HEK293 (cell line): Measurements from ENCODE around the gene CDK5.
A peak's percentile ranks its signal among the peaks of the same experiment; 100 is the strongest.

ENCODE experiments used
- GLIS1 ChIP-seq: fragments of 450-650 bp; formaldehyde crosslinking; IDR thresholded peaks from 2 replicates; pipeline ENCODE4 v1.5.1; 2016; ENCODE audit warnings: missing biosample characterization, missing genetic modification characterization
- GLIS2 ChIP-seq: fragments of 450-650 bp; formaldehyde crosslinking; IDR thresholded peaks from 2 replicates; pipeline ENCODE4 v1.5.1; 2016; ENCODE audit warnings: missing biosample characterization, missing genetic modification characterization
- PRDM1 ChIP-seq: fragments of 450-650 bp; formaldehyde crosslinking; IDR thresholded peaks from 2 replicates; pipeline ENCODE4; 2016; ENCODE audit warnings: missing biosample characterization, missing genetic modification characterization
- SCRT2 ChIP-seq: fragments of 450-650 bp; formaldehyde crosslinking; IDR thresholded peaks from 2 replicates; pipeline ENCODE4 v1.5.1; 2016; ENCODE audit warnings: missing biosample characterization, missing genetic modification characterization
- SP3 ChIP-seq: fragments of 450-650 bp; formaldehyde crosslinking; IDR thresholded peaks from 2 replicates; pipeline ENCODE4 v1.5.1; 2016; ENCODE audit warnings: missing biosample characterization, missing genetic modification characterization
- ZFHX2 ChIP-seq: fragments of 450-650 bp; formaldehyde crosslinking; conservative IDR thresholded peaks from 2 replicates; pipeline ENCODE4 v1.5.1; 2016; ENCODE audit warnings: missing biosample characterization, missing genetic modification characterization
- ZFP37 ChIP-seq: fragments of 450-650 bp; formaldehyde crosslinking; IDR thresholded peaks from 2 replicates; pipeline ENCODE4 v1.5.1; 2016; ENCODE audit warnings: missing biosample characterization, missing genetic modification characterization
- ZIC2 ChIP-seq: fragments of 450-650 bp; formaldehyde crosslinking; IDR thresholded peaks from 2 replicates; pipeline ENCODE4 v1.5.1; 2016; ENCODE audit warnings: missing biosample characterization, missing genetic modification characterization
- ZNF16 ChIP-seq: fragments of 450-650 bp; formaldehyde crosslinking; IDR thresholded peaks from 2 replicates; pipeline ENCODE4 v1.5.1; 2016; ENCODE audit warnings: low read depth, missing biosample characterization, missing genetic modification characterization
- ZNF169 ChIP-seq: fragments of 450-650 bp; formaldehyde crosslinking; IDR thresholded peaks from 2 replicates; pipeline ENCODE4 v1.5.1; 2016; ENCODE audit warnings: missing biosample characterization, missing genetic modification characterization
- ZNF239 ChIP-seq: fragments of 450-650 bp; formaldehyde crosslinking; IDR thresholded peaks from 2 replicates; pipeline ENCODE4 v1.5.1; 2016; ENCODE audit warnings: missing biosample characterization, missing genetic modification characterization
- ZNF335 ChIP-seq: fragments of 450-650 bp; formaldehyde crosslinking; conservative IDR thresholded peaks from 2 replicates; pipeline ENCODE4 v1.5.1; 2016; ENCODE audit warnings: missing biosample characterization, missing genetic modification characterization
- ZNF350 ChIP-seq: fragments of 450-650 bp; formaldehyde crosslinking; IDR thresholded peaks from 2 replicates; pipeline ENCODE4 v1.5.0; 2017; ENCODE audit warnings: missing biosample characterization, mild to moderate bottlenecking, missing genetic modification characterization
- ZNF394 ChIP-seq: fragments of 450-650 bp; formaldehyde crosslinking; IDR thresholded peaks from 2 replicates; pipeline ENCODE4 v1.5.1; 2016; ENCODE audit warnings: missing biosample characterization, missing genetic modification characterization, mild to moderate bottlenecking, moderate library complexity, borderline replicate concordance
- ZNF423 ChIP-seq: fragments of 450-650 bp; formaldehyde crosslinking; IDR thresholded peaks from 2 replicates; pipeline ENCODE4 v1.5.1; 2016; ENCODE audit warnings: missing biosample characterization, missing genetic modification characterization
- ZNF555 ChIP-seq: fragments of 450-650 bp; formaldehyde crosslinking; conservative IDR thresholded peaks from 2 replicates; pipeline ENCODE4 v1.5.1; 2017; ENCODE audit warnings: missing biosample characterization, mild to moderate bottlenecking, missing genetic modification characterization, inconsistent platforms
- ZNF600 ChIP-seq: fragments of 450-650 bp; formaldehyde crosslinking; IDR thresholded peaks from 2 replicates; pipeline ENCODE4 v1.5.1; 2016; ENCODE audit warnings: missing biosample characterization, missing genetic modification characterization
- ZNF660 ChIP-seq: fragments of 450-650 bp; IDR thresholded peaks from 2 replicates; pipeline ENCODE4 v1.5.1; 2018; ENCODE audit warnings: missing biosample characterization, mild to moderate bottlenecking, missing genetic modification characterization
- TF ChIP-seq, protein P1 (sequence below): fragments of 450-650 bp; formaldehyde crosslinking; IDR thresholded peaks from 2 replicates; pipeline ENCODE4 v1.5.1; 2017; ENCODE audit warnings: missing biosample characterization, missing genetic modification characterization
- TF ChIP-seq, protein P2 (sequence below): fragments of 450-650 bp; formaldehyde crosslinking; IDR thresholded peaks from 2 replicates; pipeline ENCODE4 v1.5.1; 2017; ENCODE audit warnings: missing biosample characterization, missing genetic modification characterization
- TF ChIP-seq, protein P3 (sequence below): fragments of 450-650 bp; formaldehyde crosslinking; IDR thresholded peaks from 2 replicates; pipeline ENCODE4 v1.5.1; 2016; ENCODE audit warnings: missing biosample characterization, missing genetic modification characterization
- TF ChIP-seq, protein P4 (sequence below): fragments of 450-650 bp; formaldehyde crosslinking; IDR thresholded peaks from 2 replicates; pipeline ENCODE4 v1.5.1; 2016; ENCODE audit warnings: missing biosample characterization, missing genetic modification characterization
- TF ChIP-seq, protein P5 (sequence below): fragments of 450-650 bp; formaldehyde crosslinking; IDR thresholded peaks from 2 replicates; pipeline ENCODE4 v1.5.1; 2016; ENCODE audit warnings: missing biosample characterization, missing genetic modification characterization
- TF ChIP-seq, protein P6 (sequence below): fragments of 450-650 bp; formaldehyde crosslinking; IDR thresholded peaks from 2 replicates; pipeline ENCODE4 v1.5.1; 2016; ENCODE audit warnings: missing biosample characterization, missing genetic modification characterization
- TF ChIP-seq, protein P7 (sequence below): fragments of 450-650 bp; formaldehyde crosslinking; IDR thresholded peaks from 2 replicates; pipeline ENCODE4 v1.5.1; 2016; ENCODE audit warnings: missing biosample characterization, missing genetic modification characterization

The CDK5 gene

DNA sequence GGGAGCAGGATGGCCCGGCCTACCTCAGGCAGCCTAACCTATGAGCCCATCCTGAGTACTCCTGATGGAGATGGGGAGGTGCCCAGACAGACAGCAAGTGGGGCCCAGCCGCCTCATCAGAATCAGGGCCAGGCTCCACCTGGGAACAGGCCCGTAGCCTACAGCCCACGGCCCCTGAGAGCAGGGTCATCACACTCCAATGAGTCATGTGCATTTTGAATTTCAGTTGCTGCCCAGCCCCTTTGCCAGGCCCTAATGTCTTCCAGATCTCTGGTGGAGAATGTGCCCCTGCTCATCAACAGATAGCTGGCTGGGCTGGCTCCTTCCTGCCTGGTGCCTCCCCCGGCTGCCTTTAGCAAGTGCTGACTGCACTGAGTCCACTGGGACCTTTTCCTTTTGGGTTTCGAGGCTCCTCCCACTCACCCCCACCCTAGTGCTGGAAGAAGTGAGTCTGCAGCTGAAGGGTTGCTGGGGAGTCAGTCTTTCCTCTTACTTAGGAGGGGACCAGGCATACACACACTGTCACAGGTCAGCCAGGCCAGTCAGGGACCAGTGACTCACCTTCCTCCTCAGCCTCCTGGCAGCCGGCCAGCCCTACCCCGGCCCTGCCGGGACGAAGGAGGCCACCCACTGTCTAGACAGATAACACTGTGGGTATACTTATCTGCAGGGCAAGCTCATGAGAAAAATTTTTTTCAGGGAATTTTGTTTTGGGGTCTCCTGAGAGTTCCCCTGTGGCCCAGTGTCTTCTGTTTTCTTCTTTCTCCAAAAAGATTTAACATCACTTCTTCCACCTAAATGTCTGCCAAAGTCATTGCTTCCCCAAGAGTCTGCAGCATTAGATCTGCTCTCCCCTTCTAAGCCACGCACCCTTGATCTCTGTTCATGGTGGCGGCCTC, 18.5 kb downstream of the CDK5 start (continued):
- TF ChIP-seq ZNF335 (tag by site-specific recombination) (peak; percentile 89), SCRT2 (tag by site-specific recombination) (peak; percentile 89), ZIC2 (peak; percentile 57), GLIS2 (tag by site-specific recombination) (peak; percentile 42; the same call in 1 of the 2 replicates), ZNF239 (tag by site-specific recombination) (no peak), ZNF16 (tag by site-specific recombination) (no peak), PRDM1 (tag by site-specific recombination) (peak; percentile 34; the same call in 1 of the 2 replicates), ZNF600 (tag by site-specific recombination) (peak; percentile 77), GLIS1 (tag by site-specific recombination) (peak; percentile 71), ZNF169 (tag by site-specific recombination) (no peak), ZNF555 (no peak), ZNF660 (tag by site-specific recombination) (peak; percentile 84), ZNF350 (tag by site-specific recombination) (no peak), ZFHX2 (peak; percentile 69), SP3 (peak; percentile 38), ZNF394 (tag by site-specific recombination) (0 out of 2 replicates have a peak, but pooled peaks have one; percentile 16), ZFP37 (tag by site-specific recombination) (peak; percentile 56; the same call in 1 of the 2 replicates), ZNF423 (tag by site-specific recombination) (no peak)
- TF ChIP-seq, protein P1, sequence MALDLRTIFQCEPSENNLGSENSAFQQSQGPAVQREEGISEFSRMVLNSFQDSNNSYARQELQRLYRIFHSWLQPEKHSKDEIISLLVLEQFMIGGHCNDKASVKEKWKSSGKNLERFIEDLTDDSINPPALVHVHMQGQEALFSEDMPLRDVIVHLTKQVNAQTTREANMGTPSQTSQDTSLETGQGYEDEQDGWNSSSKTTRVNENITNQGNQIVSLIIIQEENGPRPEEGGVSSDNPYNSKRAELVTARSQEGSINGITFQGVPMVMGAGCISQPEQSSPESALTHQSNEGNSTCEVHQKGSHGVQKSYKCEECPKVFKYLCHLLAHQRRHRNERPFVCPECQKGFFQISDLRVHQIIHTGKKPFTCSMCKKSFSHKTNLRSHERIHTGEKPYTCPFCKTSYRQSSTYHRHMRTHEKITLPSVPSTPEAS (tag by site-specific recombination), result peak; percentile 68
- TF ChIP-seq, protein P2, sequence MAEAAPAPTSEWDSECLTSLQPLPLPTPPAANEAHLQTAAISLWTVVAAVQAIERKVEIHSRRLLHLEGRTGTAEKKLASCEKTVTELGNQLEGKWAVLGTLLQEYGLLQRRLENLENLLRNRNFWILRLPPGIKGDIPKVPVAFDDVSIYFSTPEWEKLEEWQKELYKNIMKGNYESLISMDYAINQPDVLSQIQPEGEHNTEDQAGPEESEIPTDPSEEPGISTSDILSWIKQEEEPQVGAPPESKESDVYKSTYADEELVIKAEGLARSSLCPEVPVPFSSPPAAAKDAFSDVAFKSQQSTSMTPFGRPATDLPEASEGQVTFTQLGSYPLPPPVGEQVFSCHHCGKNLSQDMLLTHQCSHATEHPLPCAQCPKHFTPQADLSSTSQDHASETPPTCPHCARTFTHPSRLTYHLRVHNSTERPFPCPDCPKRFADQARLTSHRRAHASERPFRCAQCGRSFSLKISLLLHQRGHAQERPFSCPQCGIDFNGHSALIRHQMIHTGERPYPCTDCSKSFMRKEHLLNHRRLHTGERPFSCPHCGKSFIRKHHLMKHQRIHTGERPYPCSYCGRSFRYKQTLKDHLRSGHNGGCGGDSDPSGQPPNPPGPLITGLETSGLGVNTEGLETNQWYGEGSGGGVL (tag by site-specific recombination), result peak; percentile 67
- TF ChIP-seq, protein P3, sequence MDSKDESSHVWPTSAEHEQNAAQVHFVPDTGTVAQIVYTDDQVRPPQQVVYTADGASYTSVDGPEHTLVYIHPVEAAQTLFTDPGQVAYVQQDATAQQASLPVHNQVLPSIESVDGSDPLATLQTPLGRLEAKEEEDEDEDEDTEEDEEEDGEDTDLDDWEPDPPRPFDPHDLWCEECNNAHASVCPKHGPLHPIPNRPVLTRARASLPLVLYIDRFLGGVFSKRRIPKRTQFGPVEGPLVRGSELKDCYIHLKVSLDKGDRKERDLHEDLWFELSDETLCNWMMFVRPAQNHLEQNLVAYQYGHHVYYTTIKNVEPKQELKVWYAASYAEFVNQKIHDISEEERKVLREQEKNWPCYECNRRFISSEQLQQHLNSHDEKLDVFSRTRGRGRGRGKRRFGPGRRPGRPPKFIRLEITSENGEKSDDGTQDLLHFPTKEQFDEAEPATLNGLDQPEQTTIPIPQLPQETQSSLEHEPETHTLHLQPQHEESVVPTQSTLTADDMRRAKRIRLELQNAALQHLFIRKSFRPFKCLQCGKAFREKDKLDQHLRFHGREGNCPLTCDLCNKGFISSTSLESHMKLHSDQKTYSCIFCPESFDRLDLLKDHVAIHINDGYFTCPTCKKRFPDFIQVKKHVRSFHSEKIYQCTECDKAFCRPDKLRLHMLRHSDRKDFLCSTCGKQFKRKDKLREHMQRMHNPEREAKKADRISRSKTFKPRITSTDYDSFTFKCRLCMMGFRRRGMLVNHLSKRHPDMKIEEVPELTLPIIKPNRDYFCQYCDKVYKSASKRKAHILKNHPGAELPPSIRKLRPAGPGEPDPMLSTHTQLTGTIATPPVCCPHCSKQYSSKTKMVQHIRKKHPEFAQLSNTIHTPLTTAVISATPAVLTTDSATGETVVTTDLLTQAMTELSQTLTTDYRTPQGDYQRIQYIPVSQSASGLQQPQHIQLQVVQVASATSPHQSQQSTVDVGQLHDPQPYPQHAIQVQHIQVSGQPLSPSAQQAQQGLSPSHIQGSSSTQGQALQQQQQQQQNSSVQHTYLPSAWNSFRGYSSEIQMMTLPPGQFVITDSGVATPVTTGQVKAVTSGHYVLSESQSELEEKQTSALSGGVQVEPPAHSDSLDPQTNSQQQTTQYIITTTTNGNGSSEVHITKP, result peak; percentile 57
- TF ChIP-seq, protein P4, sequence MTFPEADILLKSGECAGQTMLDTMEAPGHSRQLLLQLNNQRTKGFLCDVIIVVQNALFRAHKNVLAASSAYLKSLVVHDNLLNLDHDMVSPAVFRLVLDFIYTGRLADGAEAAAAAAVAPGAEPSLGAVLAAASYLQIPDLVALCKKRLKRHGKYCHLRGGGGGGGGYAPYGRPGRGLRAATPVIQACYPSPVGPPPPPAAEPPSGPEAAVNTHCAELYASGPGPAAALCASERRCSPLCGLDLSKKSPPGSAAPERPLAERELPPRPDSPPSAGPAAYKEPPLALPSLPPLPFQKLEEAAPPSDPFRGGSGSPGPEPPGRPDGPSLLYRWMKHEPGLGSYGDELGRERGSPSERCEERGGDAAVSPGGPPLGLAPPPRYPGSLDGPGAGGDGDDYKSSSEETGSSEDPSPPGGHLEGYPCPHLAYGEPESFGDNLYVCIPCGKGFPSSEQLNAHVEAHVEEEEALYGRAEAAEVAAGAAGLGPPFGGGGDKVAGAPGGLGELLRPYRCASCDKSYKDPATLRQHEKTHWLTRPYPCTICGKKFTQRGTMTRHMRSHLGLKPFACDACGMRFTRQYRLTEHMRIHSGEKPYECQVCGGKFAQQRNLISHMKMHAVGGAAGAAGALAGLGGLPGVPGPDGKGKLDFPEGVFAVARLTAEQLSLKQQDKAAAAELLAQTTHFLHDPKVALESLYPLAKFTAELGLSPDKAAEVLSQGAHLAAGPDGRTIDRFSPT (tag by site-specific recombination), result peak; percentile 57; the same call in 1 of the 2 replicates
- TF ChIP-seq, protein P5, sequence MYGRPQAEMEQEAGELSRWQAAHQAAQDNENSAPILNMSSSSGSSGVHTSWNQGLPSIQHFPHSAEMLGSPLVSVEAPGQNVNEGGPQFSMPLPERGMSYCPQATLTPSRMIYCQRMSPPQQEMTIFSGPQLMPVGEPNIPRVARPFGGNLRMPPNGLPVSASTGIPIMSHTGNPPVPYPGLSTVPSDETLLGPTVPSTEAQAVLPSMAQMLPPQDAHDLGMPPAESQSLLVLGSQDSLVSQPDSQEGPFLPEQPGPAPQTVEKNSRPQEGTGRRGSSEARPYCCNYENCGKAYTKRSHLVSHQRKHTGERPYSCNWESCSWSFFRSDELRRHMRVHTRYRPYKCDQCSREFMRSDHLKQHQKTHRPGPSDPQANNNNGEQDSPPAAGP (tag by site-specific recombination), result peak; percentile 69
- TF ChIP-seq, protein P6, sequence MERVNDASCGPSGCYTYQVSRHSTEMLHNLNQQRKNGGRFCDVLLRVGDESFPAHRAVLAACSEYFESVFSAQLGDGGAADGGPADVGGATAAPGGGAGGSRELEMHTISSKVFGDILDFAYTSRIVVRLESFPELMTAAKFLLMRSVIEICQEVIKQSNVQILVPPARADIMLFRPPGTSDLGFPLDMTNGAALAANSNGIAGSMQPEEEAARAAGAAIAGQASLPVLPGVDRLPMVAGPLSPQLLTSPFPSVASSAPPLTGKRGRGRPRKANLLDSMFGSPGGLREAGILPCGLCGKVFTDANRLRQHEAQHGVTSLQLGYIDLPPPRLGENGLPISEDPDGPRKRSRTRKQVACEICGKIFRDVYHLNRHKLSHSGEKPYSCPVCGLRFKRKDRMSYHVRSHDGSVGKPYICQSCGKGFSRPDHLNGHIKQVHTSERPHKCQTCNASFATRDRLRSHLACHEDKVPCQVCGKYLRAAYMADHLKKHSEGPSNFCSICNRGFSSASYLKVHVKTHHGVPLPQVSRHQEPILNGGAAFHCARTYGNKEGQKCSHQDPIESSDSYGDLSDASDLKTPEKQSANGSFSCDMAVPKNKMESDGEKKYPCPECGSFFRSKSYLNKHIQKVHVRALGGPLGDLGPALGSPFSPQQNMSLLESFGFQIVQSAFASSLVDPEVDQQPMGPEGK (tag by site-specific recombination), result peak; percentile 87
- TF ChIP-seq, protein P7, sequence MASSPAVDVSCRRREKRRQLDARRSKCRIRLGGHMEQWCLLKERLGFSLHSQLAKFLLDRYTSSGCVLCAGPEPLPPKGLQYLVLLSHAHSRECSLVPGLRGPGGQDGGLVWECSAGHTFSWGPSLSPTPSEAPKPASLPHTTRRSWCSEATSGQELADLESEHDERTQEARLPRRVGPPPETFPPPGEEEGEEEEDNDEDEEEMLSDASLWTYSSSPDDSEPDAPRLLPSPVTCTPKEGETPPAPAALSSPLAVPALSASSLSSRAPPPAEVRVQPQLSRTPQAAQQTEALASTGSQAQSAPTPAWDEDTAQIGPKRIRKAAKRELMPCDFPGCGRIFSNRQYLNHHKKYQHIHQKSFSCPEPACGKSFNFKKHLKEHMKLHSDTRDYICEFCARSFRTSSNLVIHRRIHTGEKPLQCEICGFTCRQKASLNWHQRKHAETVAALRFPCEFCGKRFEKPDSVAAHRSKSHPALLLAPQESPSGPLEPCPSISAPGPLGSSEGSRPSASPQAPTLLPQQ, result peak; percentile 54; the same call in 1 of the 2 replicates
